ENCODE data around the gene CNTN6.
"Not testable (repeated sequence)": the region's sequence is repeated elsewhere in the genome, so short reads cannot be mapped to it uniquely, and the experiment has no call there.

The CNTN6 gene

GRCh38 chr3:1292571-1293071 lies 199.8 kb downstream of the CNTN6 start:
- no peak for DNase-seq

- no peak for DNase-seq
These were observed 201.8 kb downstream of the CNTN6 start for GRCh38 chr3:1294586-1294985.

- no peak for DNase-seq
These were observed 225.6 kb downstream of the CNTN6 start for GRCh38 chr3:1318296-1319005.

GRCh38 chr3:1326546-1326945 lies 233.7 kb downstream of the CNTN6 start:
- DNase-seq = no peak

GRCh38 chr3:1330107-1330506 lies 237.3 kb downstream of the CNTN6 start:
- no peak for DNase-seq

- no peak for DNase-seq
These were observed 253.6 kb downstream of the CNTN6 start for GRCh38 chr3:1346386-1346785.

- DNase-seq = no peak
These were observed 255.7 kb downstream of the CNTN6 start for GRCh38 chr3:1348547-1348946.

- no peak for DNase-seq
These were observed 258.1 kb downstream of the CNTN6 start for GRCh38 chr3:1350885-1351284.

GRCh38 chr3:1355691-1356090 lies 262.9 kb downstream of the CNTN6 start:
- DNase-seq = no peak

- no peak for DNase-seq
These were observed 263.3 kb downstream of the CNTN6 start for GRCh38 chr3:1356101-1356500.

- DNase-seq = no peak
These were observed 272.7 kb downstream of the CNTN6 start for GRCh38 chr3:1365528-1365927.

GRCh38 chr3:1374471-1374870 lies 281.6 kb downstream of the CNTN6 start:
- no peak for DNase-seq

GRCh38 chr3:1375145-1375544 lies 282.3 kb downstream of the CNTN6 start:
- DNase-seq = no peak

GRCh38 chr3:1380926-1381646 lies 288.3 kb downstream of the CNTN6 start:
- DNase-seq = no peak

GRCh38 chr3:1381647-1382036 lies 288.8 kb downstream of the CNTN6 start:
- no peak for DNase-seq

GRCh38 chr3:1387396-1387905 lies 294.6 kb downstream of the CNTN6 start:
- DNase-seq = not testable (repeated sequence)

GRCh38 chr3:1394188-1394587 lies 301.4 kb downstream of the CNTN6 start:
- DNase-seq = no peak

- DNase-seq = no peak
These were observed 307.7 kb downstream of the CNTN6 start for GRCh38 chr3:1400571-1400970.

- DNase-seq = no peak
These were observed 311.6 kb downstream of the CNTN6 start for GRCh38 chr3:1404270-1404962.

GRCh38 chr3:1406250-1406649 lies 313.4 kb downstream of the CNTN6 start:
- no peak for DNase-seq

GRCh38 chr3:1421577-1421976 lies 328.8 kb downstream of the CNTN6 start:
- no peak for DNase-seq

GRCh38 chr3:1423566-1424089 lies 330.8 kb downstream of the CNTN6 start:
- DNase-seq = no peak

GRCh38 chr3:1439395-1439794 lies 346.6 kb downstream of the CNTN6 start:
- no peak for DNase-seq

All from CD4-positive, alpha-beta T cell treated with Interleukin-6 for 4 hours (primary cell).